ENCODE results near the gene SH3RF3.

Gene SH3RF3

DNA sequence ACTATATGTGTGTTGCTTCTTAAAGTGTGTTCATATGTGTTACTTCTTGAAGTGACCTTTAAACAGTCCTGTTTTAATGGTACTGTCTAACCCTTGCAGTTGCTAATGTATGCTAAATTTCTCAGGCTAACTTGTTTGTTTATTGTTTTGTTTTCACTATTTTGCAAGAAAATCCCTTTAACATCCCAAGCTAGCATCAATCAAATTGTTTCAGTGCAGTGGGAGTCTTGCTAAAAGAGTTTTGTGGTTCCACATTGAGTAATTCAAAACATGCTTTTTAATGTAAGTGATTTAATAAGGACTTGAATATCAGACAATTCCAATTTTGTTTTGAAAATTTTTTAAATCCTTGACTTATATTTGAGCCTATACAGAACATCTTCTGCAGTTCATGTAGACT is 3.6 kb downstream of the SH3RF3 start:
- Histone ChIP-seq H3K9me3 (ENCODE audit: control insufficient read depth, low read length) (no peaks in the 10 kb centered on the region), H4K8ac (ENCODE audit: low read length) (no peak overlapping the region), H3K4me2 (ENCODE audit: low read length, poor library complexity, severe bottlenecking) (no peak overlapping the region), H2BK12ac (ENCODE audit: low read length in 2 of 2) (no peak overlapping the region), H2BK120ac (ENCODE audit: low read depth, low read length) (no peak overlapping the region), H2BK15ac (ENCODE audit: low read depth, poor library complexity, severe bottlenecking) (no peak overlapping the region), H4K91ac (ENCODE audit: low read length) (no peak overlapping the region), H3K36me3 (ENCODE audit: control insufficient read depth in 1 of 2, insufficient read depth in 2 of 2, low read depth in 1 of 2, low read length in 2 of 2) (peaks cover 0 to 4% of the 10 kb centered on the region in 2 experiments), H3K18ac (ENCODE audit: low read depth in 1 of 2, low read length in 2 of 2) (no peak overlapping the region), H3K9ac (ENCODE audit: low read length) (no peak overlapping the region), H3K4ac (ENCODE audit: low read depth in 1 of 2, low read length in 2 of 2) (no peak overlapping the region), H3K4me3 (ENCODE audit: insufficient read depth in 1 of 2, low read depth in 1 of 2, low read length in 2 of 2) (no peak overlapping the region), H3K27ac (ENCODE audit: low read length, poor library complexity, severe bottlenecking) (no peak overlapping the region), H3K79me1 (replicated peaks; ENCODE audit: low read length, poor library complexity, severe bottlenecking) (peaks cover 31% of the 10 kb centered on the region), H3K23ac (ENCODE audit: low read length in 2 of 2) (no peak overlapping the region), H2BK5ac (ENCODE audit: low read depth, low read length, poor library complexity, severe bottlenecking) (no peak overlapping the region), H2AK5ac (ENCODE audit: low read length, severe bottlenecking) (no peak overlapping the region), H3K27me3 (ENCODE audit: control insufficient read depth in 1 of 2, insufficient read depth in 1 of 2, low read length in 2 of 2) (peaks cover 0 to 7% of the 10 kb centered on the region in 2 experiments), H3K14ac (ENCODE audit: low read length in 2 of 2) (no peak overlapping the region), H3K4me1 (ENCODE audit: control insufficient read depth, insufficient read depth, low read depth, low read length) (peaks cover 24% of the 10 kb centered on the region), H2AFZ (ENCODE audit: low read depth, low read length) (no peak overlapping the region)
- DNase-seq, result no peak

DNA sequence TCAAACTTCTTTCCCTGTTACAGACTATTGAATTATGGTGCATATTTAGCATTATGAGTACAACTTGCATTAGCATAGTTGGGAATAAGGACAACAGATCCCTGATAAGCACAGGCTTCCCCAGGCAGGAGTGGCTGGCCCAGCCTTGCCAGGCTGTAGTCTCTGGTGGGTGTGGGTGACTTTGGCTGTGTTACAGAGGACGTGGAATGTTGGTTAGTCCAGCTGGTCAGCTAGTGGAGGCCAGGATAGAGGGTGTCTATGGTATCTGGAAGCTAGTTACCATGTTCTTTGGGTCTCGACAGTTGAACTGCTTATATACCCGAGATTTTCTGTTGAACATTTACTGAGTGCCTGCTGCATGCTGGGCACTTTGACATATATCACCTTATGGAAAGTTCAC is 4.7 kb downstream of the SH3RF3 start:
- Histone ChIP-seq H2BK12ac (ENCODE audit: low read length in 2 of 2) (no peak overlapping the region), H2AFZ (ENCODE audit: low read depth, low read length) (no peak overlapping the region), H3K36me3 (ENCODE audit: control insufficient read depth in 1 of 2, insufficient read depth in 2 of 2, low read depth in 1 of 2, low read length in 2 of 2) (peaks cover 0 to 4% of the 10 kb centered on the region in 2 experiments), H3K4ac (ENCODE audit: low read depth in 1 of 2, low read length in 2 of 2) (no peak overlapping the region), H3K18ac (ENCODE audit: low read depth in 1 of 2, low read length in 2 of 2) (no peak overlapping the region), H3K27me3 (ENCODE audit: control insufficient read depth in 1 of 2, insufficient read depth in 1 of 2, low read length in 2 of 2) (peaks cover 0 to 7% of the 10 kb centered on the region in 2 experiments), H3K9ac (ENCODE audit: low read length) (no peak overlapping the region), H3K79me1 (replicated peaks; ENCODE audit: low read length, poor library complexity, severe bottlenecking) (peaks cover 34% of the 10 kb centered on the region), H3K4me1 (ENCODE audit: control insufficient read depth, insufficient read depth, low read depth, low read length) (peaks cover 23% of the 10 kb centered on the region), H3K23ac (ENCODE audit: low read length in 2 of 2) (no peak overlapping the region), H3K9me3 (ENCODE audit: control insufficient read depth, low read length) (no peaks in the 10 kb centered on the region), H2BK15ac (ENCODE audit: low read depth, poor library complexity, severe bottlenecking) (no peak overlapping the region), H2AK5ac (ENCODE audit: low read length, severe bottlenecking) (no peak overlapping the region), H2BK120ac (ENCODE audit: low read depth, low read length) (no peak overlapping the region), H3K14ac (ENCODE audit: low read length in 2 of 2) (no peak overlapping the region), H3K4me3 (ENCODE audit: insufficient read depth in 1 of 2, low read depth in 1 of 2, low read length in 2 of 2) (no peak overlapping the region), H3K27ac (ENCODE audit: low read length, poor library complexity, severe bottlenecking) (no peak overlapping the region), H3K4me2 (ENCODE audit: low read length, poor library complexity, severe bottlenecking) (no peak overlapping the region), H4K8ac (ENCODE audit: low read length) (no peak overlapping the region), H2BK5ac (ENCODE audit: low read depth, low read length, poor library complexity, severe bottlenecking) (no peak overlapping the region), H4K91ac (ENCODE audit: low read length) (no peak overlapping the region)
- 98% methylated on average over 3 of the region's 3 CpGs for WGBS
- no peak for DNase-seq

DNA sequence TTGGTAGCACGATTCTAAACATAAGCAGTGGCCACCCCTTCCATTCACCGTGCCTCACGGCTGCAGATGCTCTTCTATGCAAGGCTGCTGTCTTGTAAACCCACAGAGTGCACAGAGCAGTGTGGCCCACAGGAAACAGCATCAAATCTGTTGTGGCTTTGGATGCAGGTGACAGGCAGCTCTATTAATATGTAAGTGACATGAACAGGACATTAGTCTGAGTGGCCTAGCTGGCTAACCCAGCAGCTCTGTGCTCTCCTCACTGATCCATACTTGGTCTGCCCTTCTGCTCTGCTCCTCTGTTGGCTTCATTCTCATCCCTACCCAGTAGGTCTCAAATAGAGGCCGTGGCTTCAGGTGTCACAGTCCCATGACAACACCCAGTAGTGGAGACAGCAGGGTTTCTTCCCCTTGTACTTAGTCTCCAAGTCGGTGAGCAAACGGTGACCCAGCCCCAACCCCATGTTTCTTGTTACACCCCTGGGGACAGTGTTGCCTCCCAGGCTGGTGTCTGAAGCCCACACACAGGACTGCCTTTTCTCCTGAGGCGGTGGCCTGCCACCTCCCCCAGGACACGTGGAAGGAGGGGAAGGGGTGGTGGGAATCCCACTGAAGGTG is 5.8 kb downstream of the SH3RF3 start:
- Histone ChIP-seq H2BK12ac (ENCODE audit: low read length in 2 of 2) (peak overlapping the region; percentile 21 to 24), H3K36me3 (ENCODE audit: control insufficient read depth in 1 of 2, insufficient read depth in 2 of 2, low read depth in 1 of 2, low read length in 2 of 2) (peaks cover 0 to 4% of the 10 kb centered on the region in 2 experiments), H3K27me3 (ENCODE audit: control insufficient read depth in 1 of 2, insufficient read depth in 1 of 2, low read length in 2 of 2) (peaks cover 0 to 7% of the 10 kb centered on the region in 2 experiments), H2BK120ac (ENCODE audit: low read depth, low read length) (no peak overlapping the region), H3K14ac (ENCODE audit: low read length in 2 of 2) (peak overlapping the region in 1 of 2 experiments; percentile 31), H3K9ac (ENCODE audit: low read length) (no peak overlapping the region), H2BK5ac (ENCODE audit: low read depth, low read length, poor library complexity, severe bottlenecking) (no peak overlapping the region), H3K23ac (ENCODE audit: low read length in 2 of 2) (no peak overlapping the region), H2AFZ (ENCODE audit: low read depth, low read length) (no peak overlapping the region), H3K4me2 (ENCODE audit: low read length, poor library complexity, severe bottlenecking) (no peak overlapping the region), H3K4me3 (ENCODE audit: insufficient read depth in 1 of 2, low read depth in 1 of 2, low read length in 2 of 2) (no peak overlapping the region), H3K27ac (ENCODE audit: low read length, poor library complexity, severe bottlenecking) (no peak overlapping the region), H2BK15ac (ENCODE audit: low read depth, poor library complexity, severe bottlenecking) (no peak overlapping the region), H3K4ac (ENCODE audit: low read depth in 1 of 2, low read length in 2 of 2) (peak overlapping the region in 1 of 2 experiments; percentile 68), H3K79me1 (replicated peaks; ENCODE audit: low read length, poor library complexity, severe bottlenecking) (peaks cover 39% of the 10 kb centered on the region), H3K4me1 (ENCODE audit: control insufficient read depth, insufficient read depth, low read depth, low read length) (peaks cover 12% of the 10 kb centered on the region), H2AK5ac (ENCODE audit: low read length, severe bottlenecking) (no peak overlapping the region), H3K9me3 (ENCODE audit: control insufficient read depth, low read length) (no peaks in the 10 kb centered on the region), H4K8ac (ENCODE audit: low read length) (peak overlapping the region; percentile 35), H4K91ac (ENCODE audit: low read length) (peak overlapping the region; percentile 27), H3K18ac (ENCODE audit: low read depth in 1 of 2, low read length in 2 of 2) (no peak overlapping the region)
- 92% methylated on average over 7 of the region's 8 CpGs for WGBS
- DNase-seq, result no peak

DNA sequence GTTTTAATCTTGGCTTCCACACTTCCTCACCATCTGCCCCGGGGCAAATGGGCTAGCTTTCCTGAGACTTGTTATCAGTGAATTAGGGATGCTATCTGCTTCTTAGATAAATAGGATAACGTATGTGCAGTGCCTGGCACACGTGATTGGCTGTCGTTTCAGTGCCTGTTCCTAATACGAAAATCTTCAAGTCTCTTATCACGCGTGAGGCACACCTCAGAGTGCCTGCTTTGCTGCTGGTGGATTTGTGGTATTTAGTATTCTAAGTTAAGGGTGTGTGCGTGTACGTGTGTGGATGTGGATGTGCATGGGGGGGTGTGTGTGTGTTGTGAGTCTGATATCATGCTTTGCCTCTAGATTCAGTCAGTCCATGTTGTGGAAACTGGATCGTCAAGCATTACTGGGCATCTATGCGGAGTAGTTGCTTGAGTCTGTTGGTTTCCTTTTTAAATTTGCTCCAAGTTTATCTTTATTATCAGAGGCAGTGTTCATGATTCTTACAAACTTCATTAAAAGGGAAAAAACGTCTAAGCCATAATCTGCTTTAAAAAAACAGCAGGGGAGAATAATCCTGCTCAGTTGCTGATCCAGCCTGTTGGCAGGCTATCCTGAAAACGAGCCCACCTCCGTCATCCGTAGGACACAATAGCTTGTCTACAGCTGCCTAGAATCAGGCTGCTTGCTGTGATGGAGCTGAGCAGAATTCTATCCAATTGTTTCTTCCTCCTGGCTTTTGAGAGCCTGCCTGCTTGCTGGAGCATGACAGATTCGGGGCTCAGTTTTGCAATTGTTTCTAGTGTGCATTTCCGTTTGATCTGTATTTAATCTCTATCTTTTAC is 6.6 kb downstream of the SH3RF3 start:
- no peak for DNase-seq
- H3K14ac ChIP-seq (ENCODE audit: low read length in 2 of 2), result peak overlapping the region in 1 of 2 experiments; percentile 31
- H3K79me1 ChIP-seq (replicated peaks; ENCODE audit: low read length, poor library complexity, severe bottlenecking), result peaks cover 33% of the 10 kb centered on the region
- no peak overlapping the region for H2AK5ac ChIP-seq (ENCODE audit: low read length, severe bottlenecking)
- H3K27ac ChIP-seq (ENCODE audit: low read length, poor library complexity, severe bottlenecking), result no peak overlapping the region
- no peak overlapping the region for H3K18ac ChIP-seq (ENCODE audit: low read depth in 1 of 2, low read length in 2 of 2)
- no peak overlapping the region for H3K4ac ChIP-seq (ENCODE audit: low read depth in 1 of 2, low read length in 2 of 2)
- no peak overlapping the region for H2BK120ac ChIP-seq (ENCODE audit: low read depth, low read length)
- H3K9ac ChIP-seq (ENCODE audit: low read length), result peak overlapping the region; percentile 40
- no peaks in the 10 kb centered on the region for H3K36me3 ChIP-seq (ENCODE audit: control insufficient read depth in 1 of 2, insufficient read depth in 2 of 2, low read depth in 1 of 2, low read length in 2 of 2)
- H2AFZ ChIP-seq (ENCODE audit: low read depth, low read length), result no peak overlapping the region
- peak overlapping the region; percentile 27 for H4K91ac ChIP-seq (ENCODE audit: low read length)
- no peak overlapping the region for H2BK15ac ChIP-seq (ENCODE audit: low read depth, poor library complexity, severe bottlenecking)
- no peak overlapping the region for H2BK5ac ChIP-seq (ENCODE audit: low read depth, low read length, poor library complexity, severe bottlenecking)
- H4K8ac ChIP-seq (ENCODE audit: low read length), result no peak overlapping the region
- H3K27me3 ChIP-seq (ENCODE audit: control insufficient read depth in 1 of 2, insufficient read depth in 1 of 2, low read length in 2 of 2), result peaks cover 0 to 7% of the 10 kb centered on the region in 2 experiments
- 72% methylated on average over 15 of the region's 17 CpGs for WGBS
- H3K9me3 ChIP-seq (ENCODE audit: control insufficient read depth, low read length), result no peaks in the 10 kb centered on the region
- peaks cover 6% of the 10 kb centered on the region for H3K4me1 ChIP-seq (ENCODE audit: control insufficient read depth, insufficient read depth, low read depth, low read length)
- no peak overlapping the region for H3K23ac ChIP-seq (ENCODE audit: low read length in 2 of 2)
- peak overlapping the region in 1 of 2 experiments; percentile 20 for H3K4me3 ChIP-seq (ENCODE audit: insufficient read depth in 1 of 2, low read depth in 1 of 2, low read length in 2 of 2)
- H2BK12ac ChIP-seq (ENCODE audit: low read length in 2 of 2), result no peak overlapping the region
- H3K4me2 ChIP-seq (ENCODE audit: low read length, poor library complexity, severe bottlenecking), result no peak overlapping the region

Measured in mesenchymal stem cell (in vitro differentiated cells and primary cell).